ENCODE results near the gene FLVCR1.

- TF ChIP-seq CTCF (conservative IDR thresholded peaks at IDR 0.05), result no peak
- no peak for TF ChIP-seq ZFX (IDR thresholded peaks at IDR 0.05)
These were observed 80.8 kb downstream of the FLVCR1 start for GRCh38 chr1:212938846-212939245.
